ENCODE results near the gene RASGRF2. TPM values are rescaled to one million over a fixed set of nuclear protein-coding genes. Genes with fewer than 3 reads are reported as not detected.
"Not testable (repeated sequence)": the region's sequence is repeated elsewhere in the genome, so short reads cannot be mapped to it uniquely, and the experiment has no call there.

Gene RASGRF2
- total RNA-seq, 1 donor from 2014 or later, result 2.1 TPM

- no peak for DNase-seq
Measured at GRCh38 chr5:81022688-81023084, 62.5 kb downstream of the RASGRF2 start.

GRCh38 chr5:81023261-81023970 is 63.3 kb downstream of the RASGRF2 start:
- DNase-seq, result no peak

- DNase-seq, result no peak
Measured at GRCh38 chr5:81027481-81028058, 67.4 kb downstream of the RASGRF2 start.

GRCh38 chr5:81028888-81029287 is 68.7 kb downstream of the RASGRF2 start:
- not testable (repeated sequence) for DNase-seq

GRCh38 chr5:81029736-81030135 is 69.6 kb downstream of the RASGRF2 start:
- not testable (repeated sequence) for DNase-seq

GRCh38 chr5:81030236-81031034 is 70.3 kb downstream of the RASGRF2 start:
- DNase-seq, result not testable (repeated sequence)

GRCh38 chr5:81035522-81035921 is 75.4 kb downstream of the RASGRF2 start:
- DNase-seq, result no peak

GRCh38 chr5:81038495-81038894 is 78.3 kb downstream of the RASGRF2 start:
- DNase-seq, result no peak

- no peak for DNase-seq
Measured at GRCh38 chr5:81044868-81045267, 84.7 kb downstream of the RASGRF2 start.

GRCh38 chr5:81045389-81045807 is 85.2 kb downstream of the RASGRF2 start:
- no peak for DNase-seq

GRCh38 chr5:81046041-81046440 is 85.9 kb downstream of the RASGRF2 start:
- no peak for DNase-seq

GRCh38 chr5:81052325-81052724 is 92.2 kb downstream of the RASGRF2 start:
- no peak for DNase-seq

- DNase-seq, result not testable (repeated sequence)
Measured at GRCh38 chr5:81053282-81053681, 93.1 kb downstream of the RASGRF2 start.

- DNase-seq, result peak; percentile 39
Measured at GRCh38 chr5:81058121-81058520, 98.0 kb downstream of the RASGRF2 start.

- DNase-seq, result no peak
Measured at GRCh38 chr5:81065492-81065891, 105.3 kb downstream of the RASGRF2 start.

GRCh38 chr5:81066102-81066501 is 105.9 kb downstream of the RASGRF2 start:
- DNase-seq, result no peak

GRCh38 chr5:81067406-81067805 is 107.2 kb downstream of the RASGRF2 start:
- no peak for DNase-seq

- peak; percentile 5 for DNase-seq
Measured at GRCh38 chr5:81068063-81068462, 107.9 kb downstream of the RASGRF2 start.

- no peak for DNase-seq
Measured at GRCh38 chr5:81068635-81069034, 108.5 kb downstream of the RASGRF2 start.

- no peak for DNase-seq
Measured at GRCh38 chr5:81069990-81070389, 109.8 kb downstream of the RASGRF2 start.

- DNase-seq, result no peak
Measured at GRCh38 chr5:81070571-81071255, 110.5 kb downstream of the RASGRF2 start.

GRCh38 chr5:81075041-81075440 is 114.9 kb downstream of the RASGRF2 start:
- no peak for DNase-seq

GRCh38 chr5:81077105-81077504 is 116.9 kb downstream of the RASGRF2 start:
- DNase-seq, result no peak

Measured in skin of body (tissue), 2 donors.